Activated CD8-positive, alpha-beta T cell treated with anti-CD3 and anti-CD28 coated beads for 36 hours (primary cell): ENCODE data around the gene XBP1. TPM values are rescaled to one million over a fixed set of nuclear protein-coding genes. Genes with fewer than 3 reads are reported as not detected.
"Not testable (repeated sequence)": the region's sequence is repeated elsewhere in the genome, so short reads cannot be mapped to it uniquely, and the experiment has no call there.

Experiments
- ATAC-seq: fragments of 200-7000 bp; cut with Tn5 transposase; one replicate; pipeline ENCODE4 v1.10.0; 2021; ENCODE audit warnings: mild to moderate bottlenecking, moderate library complexity
- CTCF ChIA-PET: fragments of 350-600 bp; sonication (Branson Sonifier 250); formaldehyde crosslinking; loops from one replicate; lab custom pipeline; 2021; ENCODE audit warnings: antibody characterized with exemption; lab: Charles Lee
- POLR2A ChIA-PET: fragments of 350-600 bp; sonication (Branson Sonifier 250); formaldehyde crosslinking; loops from one replicate; lab custom pipeline; 2021; ENCODE audit warnings: antibody characterized with exemption; lab: Charles Lee
- DNase-seq: peaks from one replicate; pipeline ENCODE4 v3.0.0-alpha.2; 2020
- H3K27ac Mint-ChIP-seq: one replicate; pipeline ENCODE4 v1.8.0; 2021; ENCODE audit warnings: mild to moderate bottlenecking, mixed read lengths
- H3K27me3 Mint-ChIP-seq: one replicate; pipeline ENCODE4 v1.8.0; 2021; ENCODE audit warnings: mixed read lengths
- H3K36me3 Mint-ChIP-seq: one replicate; pipeline ENCODE4 v1.8.0; 2021; ENCODE audit warnings: low read depth, mixed read lengths
- H3K4me1 Mint-ChIP-seq: one replicate; pipeline ENCODE4 v1.8.0; 2021; ENCODE audit warnings: low read depth, mixed read lengths
- H3K4me3 Mint-ChIP-seq: one replicate; pipeline ENCODE4 v1.8.0; 2021; ENCODE audit warnings: mild to moderate bottlenecking, moderate library complexity, mixed read lengths
- H3K9me3 Mint-ChIP-seq: one replicate; pipeline ENCODE4 v1.8.0; 2021; ENCODE audit warnings: mixed read lengths
- CTCF ChIP-seq: fragments of 200-600 bp; IDR thresholded peaks from one replicate; pipeline ENCODE4 v1.8.0; 2022; ENCODE audit warnings: antibody characterized with exemption, mild to moderate bottlenecking
- intact Hi-C: fragments of 100-400 bp; cut with micrococcal nuclease; formaldehyde crosslinking; loops from one replicate; pipeline ENCODE4 v1.10.0; 2022
- total RNA-seq, 2 experiments: library from RNA; stranded (reverse); gene quantifications; one replicate each; pipeline ENCODE4 v1.2.3, GENCODE V29; 2021

The XBP1 gene
- total RNA-seq, 2 experiments from 2014 or later: 102 to 103 TPM

GRCh38 chr22:28831140-28832072, 31.0 kb upstream of the XBP1 start:
- no peak for DNase-seq
- TF ChIP-seq CTCF: no peak
- Mint-ChIP-seq H3K27me3 (no peaks in the 10 kb centered on the region), H3K4me3 (no peak overlapping the region), H3K4me1 (peaks cover 18% of the 10 kb centered on the region), H3K27ac (no peak overlapping the region), H3K9me3 (no peaks in the 10 kb centered on the region), H3K36me3 (peaks cover 1% of the 10 kb centered on the region)
- intact Hi-C loops: loop anchor here (5.0 kb wide), 1 partner anchor 229 kb away; no protein-coding TSS in a partner anchor
- ChIA-PET CTCF (interaction anchor here (1.1 to 4.7 kb wide), 6 partner anchors 22 to 414 kb away, joined by 3 to 79 read pairs (median 16); no protein-coding TSS in a partner anchor), POLR2A (interaction anchor here (0.6 kb wide), 1 partner anchor 9 kb away, joined by 3 read pairs; no protein-coding TSS in a partner anchor)
- no peak for ATAC-seq

- DNase-seq: no peak
- ChIA-PET POLR2A (interaction anchor here (0.6 to 2.8 kb wide), 3 partner anchors 8 to 36 kb away, joined by 3 to 8 read pairs (median 7); partner anchors contain the start of gene XBP1), CTCF (interaction anchor here (0.7 to 4.7 kb wide), 17 partner anchors 12 to 415 kb away, joined by 3 to 79 read pairs (median 5); no protein-coding TSS in a partner anchor)
- intact Hi-C loops: loop anchor here (5.0 kb wide), 1 partner anchor 228 kb away; no protein-coding TSS in a partner anchor
- Mint-ChIP-seq H3K36me3 (peaks cover 1% of the 10 kb centered on the region), H3K27me3 (no peaks in the 10 kb centered on the region), H3K27ac (no peak overlapping the region), H3K9me3 (no peaks in the 10 kb centered on the region), H3K4me1 (peaks cover 18% of the 10 kb centered on the region), H3K4me3 (no peak overlapping the region)
- no peak for TF ChIP-seq CTCF
- ATAC-seq: no peak
These were observed 30.1 kb upstream of the XBP1 start for GRCh38 chr22:28830441-28830840.

GRCh38 chr22:28829358-28830181, 29.2 kb upstream of the XBP1 start:
- DNase-seq (peak; percentile 84), ATAC-seq (peak; percentile 72)
- Mint-ChIP-seq H3K27me3 (no peaks in the 10 kb centered on the region), H3K4me1 (peaks cover 18% of the 10 kb centered on the region), H3K4me3 (no peak overlapping the region), H3K36me3 (peaks cover 4% of the 10 kb centered on the region), H3K9me3 (no peaks in the 10 kb centered on the region), H3K27ac (no peak overlapping the region)
- peak; percentile 98 for TF ChIP-seq CTCF
- intact Hi-C loops: loop anchor here (5.0 kb wide), 1 partner anchor 227 kb away; no protein-coding TSS in a partner anchor
- ChIA-PET CTCF (interaction anchor here (0.7 to 4.7 kb wide), 52 partner anchors 9 to 807 kb away, joined by 3 to 79 read pairs (median 4); partner anchors contain the start of genes CCDC117, TTC28 and XBP1), POLR2A (interaction anchor here (0.7 to 2.8 kb wide), 5 partner anchors 29 to 57 kb away, joined by 3 to 8 read pairs (median 7); partner anchors contain the start of genes CCDC117 and XBP1)

- ChIA-PET CTCF (interaction anchor here (1.3 to 4.7 kb wide), 4 partner anchors 14 to 214 kb away, joined by 3 to 38 read pairs (median 18); no protein-coding TSS in a partner anchor), POLR2A (no interaction called here)
- H3K36me3 Mint-ChIP-seq: peaks cover 7% of the 10 kb centered on the region
- no peak overlapping the region for H3K27ac Mint-ChIP-seq
- H3K4me3 Mint-ChIP-seq: no peak overlapping the region
- H3K9me3 Mint-ChIP-seq: no peaks in the 10 kb centered on the region
- TF ChIP-seq CTCF: no peak
- intact Hi-C loops: no loop called here
- H3K27me3 Mint-ChIP-seq: no peaks in the 10 kb centered on the region
- ATAC-seq: no peak
- H3K4me1 Mint-ChIP-seq: peaks cover 24% of the 10 kb centered on the region
- DNase-seq: no peak
These were observed 26.6 kb upstream of the XBP1 start for GRCh38 chr22:28826921-28827320.

GRCh38 chr22:28826430-28826829, 26.1 kb upstream of the XBP1 start:
- H3K27ac Mint-ChIP-seq, ATAC-seq, H3K27me3 Mint-ChIP-seq, intact Hi-C loops, POLR2A ChIA-PET, H3K36me3 Mint-ChIP-seq, DNase-seq, H3K4me3 Mint-ChIP-seq, H3K9me3 Mint-ChIP-seq: not testable (repeated sequence)
- CTCF ChIA-PET: interaction anchor here (4.7 kb wide), 1 partner anchor 35 kb away, joined by 32 read pairs; no protein-coding TSS in a partner anchor
- peaks cover 29% of the 10 kb centered on the region for H3K4me1 Mint-ChIP-seq

GRCh38 chr22:28824455-28824854, 24.1 kb upstream of the XBP1 start:
- ATAC-seq, DNase-seq, H3K27me3 Mint-ChIP-seq, H3K36me3 Mint-ChIP-seq, H3K9me3 Mint-ChIP-seq, H3K27ac Mint-ChIP-seq, intact Hi-C loops, CTCF ChIA-PET, H3K4me3 Mint-ChIP-seq: not testable (repeated sequence)
- POLR2A ChIA-PET: interaction anchor here (0.7 kb wide), 1 partner anchor 128 kb away, joined by 3 read pairs; no protein-coding TSS in a partner anchor
- peaks cover 29% of the 10 kb centered on the region for H3K4me1 Mint-ChIP-seq
